H1 (cell line): ENCODE data around the gene SHTN1. TPM values are rescaled to one million over a fixed set of nuclear protein-coding genes. Genes with fewer than 3 reads are reported as not detected.

Source experiments
- CTCF ChIA-PET: fragments of 300-600 bp; sonication (Branson Sonifier 250); formaldehyde crosslinking; loops from one replicate; lab custom pipeline; 2021; ENCODE audit not compliant: partially characterized antibody; lab: Charles Lee
- POLR2A ChIA-PET: fragments of 300-600 bp; sonication (Branson Sonifier 250); formaldehyde crosslinking; loops from one replicate; lab custom pipeline; 2021; ENCODE audit warnings: inconsistent platforms; ENCODE audit not compliant: partially characterized antibody; lab: Charles Lee
- DNase-seq, 2 experiments: peaks; one replicate each; pipeline versions ENCODE4 v3.0.0 to v3.0.0-alpha.2; 2010 to 2022; ENCODE audit warnings: low spot score in 2 of 2, low read depth in 1 of 2, mixed read lengths in 1 of 2
- FAIRE-seq: peaks from 2 replicates; lab custom pipeline; 2011; peaks lifted over from hg19 to GRCh38; lab: Jason Lieb, UNC
- H2AFZ ChIP-seq: 2 replicates; pipeline ENCODE4 v1.8.1; 2012; ENCODE audit warnings: low read length, inconsistent platforms
- H2AK5ac ChIP-seq: 2 replicates; pipeline ENCODE4 v1.6.1; 2013; ENCODE audit warnings: low read depth, low read length
- H2BK120ac ChIP-seq: replicated peaks from 2 replicates; pipeline ENCODE3; 2013; ENCODE audit warnings: low read depth, low read length, inconsistent platforms
- H2BK12ac ChIP-seq: 2 replicates; pipeline ENCODE4 v1.6.1; 2013; ENCODE audit warnings: low read depth, low read length
- H2BK15ac ChIP-seq: 2 replicates; pipeline ENCODE4 v1.6.1; 2013; ENCODE audit warnings: low read length
- H2BK20ac ChIP-seq: 2 replicates; pipeline ENCODE4 v1.6.1; 2013; ENCODE audit warnings: low read length
- H2BK5ac ChIP-seq: 2 replicates; pipeline ENCODE4 v1.6.1; 2013; ENCODE audit warnings: low read depth, low read length
- H3K14ac ChIP-seq: 2 replicates; pipeline ENCODE4 v1.6.1; 2013; ENCODE audit warnings: inconsistent platforms; ENCODE audit not compliant: insufficient read length
- H3K18ac ChIP-seq: 2 replicates; pipeline ENCODE4 v1.6.1; 2013; ENCODE audit warnings: low read length; ENCODE audit errors: extremely low read depth
- H3K23ac ChIP-seq: 2 replicates; pipeline ENCODE4 v1.6.1; 2013; ENCODE audit warnings: inconsistent platforms; ENCODE audit not compliant: insufficient read length
- H3K23me2 ChIP-seq: 2 replicates; pipeline ENCODE4 v1.6.1; 2013; ENCODE audit warnings: low read depth, low read length
- H3K27ac ChIP-seq: 2 replicates; pipeline ENCODE4 v1.6.1; 2011; ENCODE audit warnings: low read depth, low read length, inconsistent platforms
- H3K27me3 ChIP-seq, 4 experiments: replicated peaks in 1 of 4; 1 replicate in 1 of 4; 2 replicates in 3 of 4; pipeline versions ENCODE4 v1.6.1 to v1.8.1; 2011 to 2013; ENCODE audit warnings: low read length in 3 of 4, mild to moderate bottlenecking in 3 of 4, inconsistent platforms in 2 of 4, mixed read lengths in 2 of 4, moderate library complexity in 1 of 4; ENCODE audit not compliant: control insufficient read depth in 3 of 4, insufficient read depth in 3 of 4; ENCODE audit errors: extremely low read depth in 1 of 4
- H3K36me3 ChIP-seq, 4 experiments: 2 replicates each; pipeline versions ENCODE4 v1.6.1 to v1.8.1; 2011 to 2013; ENCODE audit warnings: mild to moderate bottlenecking in 4 of 4, low read length in 3 of 4, moderate library complexity in 2 of 4, control low read depth in 1 of 4, inconsistent platforms in 1 of 4; ENCODE audit not compliant: insufficient read depth in 4 of 4, control insufficient read depth in 2 of 4
- H3K4ac ChIP-seq: replicated peaks from 2 replicates; pipeline ENCODE3; 2013; ENCODE audit warnings: low read length, low read depth, mixed read lengths, inconsistent platforms; ENCODE audit not compliant: insufficient read length
- H3K4me1 ChIP-seq, 4 experiments: replicated peaks in 1 of 4; 1 replicate in 1 of 4; 2 replicates in 3 of 4; pipeline versions ENCODE4 v1.6.1 to v1.8.1; 2011 to 2013; ENCODE audit warnings: low read length in 3 of 4, inconsistent platforms in 2 of 4, mixed read lengths in 1 of 4; ENCODE audit not compliant: insufficient read depth in 4 of 4, control insufficient read depth in 3 of 4
- H3K4me2 ChIP-seq, 2 experiments: 2 replicates each; pipeline versions ENCODE4 v1.6.1 to v1.8.1; 2011 to 2013; ENCODE audit warnings: low read depth in 2 of 2, low read length in 2 of 2, control low read depth in 1 of 2, inconsistent platforms in 1 of 2, mild to moderate bottlenecking in 1 of 2; ENCODE audit not compliant: insufficient read depth in 1 of 2
- H3K4me3 ChIP-seq, 4 experiments: fragments of 200-600, 300-600 bp in 1 of 4; sonication (generic), shearing (Covaris generic), sonication (Bioruptor Twin) in 1 of 4; 2 replicates each; pipeline versions ENCODE4 v1.5.1 to v1.8.1; 2011 to 2016; ENCODE audit warnings: low read length in 4 of 4, low read depth in 3 of 4, control low read depth in 2 of 4, inconsistent platforms in 2 of 4, mild to moderate bottlenecking in 2 of 4, mixed read lengths in 1 of 4, moderate library complexity in 1 of 4; ENCODE audit not compliant: insufficient read depth in 2 of 4; ENCODE audit errors: extremely low read depth in 1 of 4
- H3K56ac ChIP-seq: replicated peaks from 2 replicates; pipeline ENCODE3; 2013; ENCODE audit warnings: low read depth, mild to moderate bottlenecking, mixed read lengths, low read length, inconsistent platforms; ENCODE audit not compliant: insufficient read length
- H3K79me1 ChIP-seq: 2 replicates; pipeline ENCODE4 v1.6.1; 2013; ENCODE audit warnings: low read depth, low read length, control low read depth
- H3K79me2 ChIP-seq, 2 experiments: 2 replicates each; pipeline versions ENCODE4 v1.6.1 to v1.8.1; 2012 to 2013; ENCODE audit warnings: low read length in 2 of 2, mild to moderate bottlenecking in 2 of 2, inconsistent platforms in 1 of 2; ENCODE audit not compliant: insufficient read depth in 2 of 2, control insufficient read depth in 1 of 2
- H3K9ac ChIP-seq, 4 experiments: replicated peaks in 1 of 4; 1 replicate in 1 of 4; 2 replicates in 3 of 4; pipeline versions ENCODE4 v1.6.1 to v1.8.1; 2011 to 2013; ENCODE audit warnings: low read depth in 3 of 4, low read length in 3 of 4, control low read depth in 2 of 4, mild to moderate bottlenecking in 2 of 4, moderate library complexity in 2 of 4, inconsistent platforms in 1 of 4; ENCODE audit errors: extremely low read depth in 1 of 4
- H3K9me3 ChIP-seq, 2 experiments: 2 replicates each; pipeline versions ENCODE4 v1.6.1 to v1.8.1; 2012 to 2013; ENCODE audit warnings: mild to moderate bottlenecking in 2 of 2, moderate library complexity in 2 of 2, control low read depth in 1 of 2, inconsistent platforms in 1 of 2, low read depth in 1 of 2, low read length in 1 of 2, mixed read lengths in 1 of 2; ENCODE audit not compliant: insufficient read depth in 2 of 2
- H4K20me1 ChIP-seq, 2 experiments: replicated peaks in 1 of 2; 2 replicates each; pipeline versions ENCODE3 to v1.8.1; 2011 to 2013; ENCODE audit warnings: inconsistent platforms in 2 of 2, low read length in 2 of 2, mild to moderate bottlenecking in 1 of 2; ENCODE audit not compliant: insufficient read depth in 2 of 2, control insufficient read depth in 1 of 2
- H4K5ac ChIP-seq: 2 replicates; pipeline ENCODE4 v1.6.1; 2013; ENCODE audit warnings: low read length, low read depth, mixed read lengths, inconsistent platforms; ENCODE audit not compliant: insufficient read length
- H4K8ac ChIP-seq: 2 replicates; pipeline ENCODE4 v1.8.0; 2013; ENCODE audit warnings: mild to moderate bottlenecking, moderate library complexity, low read length, inconsistent platforms; ENCODE audit not compliant: insufficient read depth; ENCODE audit errors: extremely low read depth
- H4K91ac ChIP-seq: replicated peaks from 2 replicates; pipeline ENCODE3; 2013; ENCODE audit warnings: low read length, mixed read lengths, inconsistent platforms; ENCODE audit not compliant: insufficient read length
- ATF2 ChIP-seq: IDR thresholded peaks from 2 replicates; pipeline ENCODE4 v1.6.1; 2012; ENCODE audit warnings: low read length, inconsistent platforms
- BCL11A ChIP-seq, 2 experiments: IDR thresholded peaks; one replicate each; pipeline ENCODE4 v1.6.1; 2011; ENCODE audit warnings: low read depth in 2 of 2, low read length in 2 of 2, mild to moderate bottlenecking in 2 of 2
- CBX8 ChIP-seq: fragments of 300-800, 300-1000 bp; sonication (generic); IDR thresholded peaks from 2 replicates; pipeline ENCODE4 v1.7.1; 2016; ENCODE audit warnings: low read depth, low read length, borderline replicate concordance
- HDAC2 ChIP-seq, 2 experiments: fragments of 300-600 bp in 1 of 2; sonication (generic) in 1 of 2; IDR thresholded peaks; 2 replicates each; pipeline ENCODE4 v1.6.1; 2011 to 2012; ENCODE audit warnings: low read depth in 2 of 2, low read length in 2 of 2, mild to moderate bottlenecking in 2 of 2, moderate library complexity in 2 of 2, borderline replicate concordance in 1 of 2, inconsistent platforms in 1 of 2
- JUND ChIP-seq: IDR thresholded peaks from 2 replicates; pipeline ENCODE4 v1.6.1; 2011; ENCODE audit warnings: mild to moderate bottlenecking, improper control_type of control experiment, low read length
- RNF2 ChIP-seq: fragments of 200-900, 300-1000 bp; sonication (generic); IDR thresholded peaks from 2 replicates; pipeline ENCODE4 v1.7.1; 2016; ENCODE audit warnings: borderline replicate concordance, low read depth, mild to moderate bottlenecking, antibody characterized with exemption, low read length; ENCODE audit not compliant: poor library complexity, severe bottlenecking; ENCODE audit errors: missing control alignments
- SIRT6 ChIP-seq: IDR thresholded peaks from one replicate; pipeline ENCODE4 v1.7.1; 2012; ENCODE audit warnings: low read length, inconsistent platforms
- SIX5 ChIP-seq: IDR thresholded peaks from 2 replicates; pipeline ENCODE4 v1.6.1; 2011; ENCODE audit warnings: mild to moderate bottlenecking, low read depth, low read length
- SUZ12 ChIP-seq: fragments of 200-600 bp; sonication (generic); IDR thresholded peaks from 2 replicates; pipeline ENCODE4 v1.6.1; 2012; ENCODE audit warnings: mild to moderate bottlenecking, inconsistent platforms, low read length, moderate library complexity, mixed read lengths
- TEAD4 ChIP-seq: IDR thresholded peaks from 2 replicates; pipeline ENCODE4 v1.6.1; 2012; ENCODE audit warnings: low read depth, low read length, inconsistent platforms, mixed read lengths
- WGBS, 2 experiments: shearing (Covaris generic) in 1 of 2; methylation state at CpG; one replicate each; pipeline versions ENCODE4 v1.1.6 to v1.1.7; 2013 to 2015; ENCODE audit warnings: low lambda C conversion rate in 2 of 2, mixed read lengths in 2 of 2, inconsistent platforms in 1 of 2, low coverage in 1 of 2, missing lambda C conversion rate in 1 of 2; ENCODE audit not compliant: insufficient replicate concordance in 2 of 2, insufficient coverage in 1 of 2, insufficient read length in 1 of 2; ENCODE audit errors: extremely low coverage in 1 of 2, missing lambda C conversion rate in 1 of 2; 5-methylcytosine and 5-hydroxymethylcytosine counted together
- polyA plus RNA-seq, 7 experiments: library from polyadenylated mRNA; depleted of rRNA in 3 of 7; stranded (reverse) in 5 of 7; unstranded in 2 of 7; fragments of >200 nt in 5 of 7; fragments of 200-250 nt in 2 of 7; gene quantifications; 1 replicate in 5 of 7; 2 replicates in 1 of 7; 4 replicates in 1 of 7; pipeline versions ENCODE4 v1.2.1 to v1.2.3, GENCODE V29; 2011 to 2013; ENCODE audit warnings: missing spikeins in 2 of 7, mixed read lengths in 2 of 7
- total RNA-seq: library from RNA; stranded (reverse); fragmentation: NEBNext Ultra II Directional; extraction: Animal tissue kit (Norgen Biotek cat#: 25700); gene quantifications from 2 replicates; pipeline ENCODE4 v1.2.1, GENCODE V29; 2021
- TF ChIP-seq, protein P1 (sequence below): IDR thresholded peaks from 2 replicates; pipeline ENCODE4 v1.6.1; 2012; ENCODE audit warnings: inconsistent platforms

SHTN1 gene
- total and polyA plus RNA-seq, 2 of the 8 experiments (the other 6 are each of a cell fraction or from before 2014, with no cell fraction given) = 3.3 to 12.7 TPM

- no peak overlapping the region for H3K23ac ChIP-seq
- TF ChIP-seq TEAD4 (no peak), JUND (no peak), HDAC2 (IDR thresholded peaks at IDR 0.05; ENCODE audit: borderline replicate concordance in 1 of 2, low read depth in 2 of 2, low read length in 2 of 2) (no peak), RNF2 (no peak), BCL11A (IDR thresholded peaks at IDR 0.05; ENCODE audit: low read depth in 2 of 2, low read length in 2 of 2) (no peak), SIX5 (no peak), ATF2 (no peak), SUZ12 (no peak), SIRT6 (no peak), CBX8 (no peak)
- TF ChIP-seq, protein P1, sequence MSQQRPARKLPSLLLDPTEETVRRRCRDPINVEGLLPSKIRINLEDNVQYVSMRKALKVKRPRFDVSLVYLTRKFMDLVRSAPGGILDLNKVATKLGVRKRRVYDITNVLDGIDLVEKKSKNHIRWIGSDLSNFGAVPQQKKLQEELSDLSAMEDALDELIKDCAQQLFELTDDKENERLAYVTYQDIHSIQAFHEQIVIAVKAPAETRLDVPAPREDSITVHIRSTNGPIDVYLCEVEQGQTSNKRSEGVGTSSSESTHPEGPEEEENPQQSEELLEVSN = no peak
These were observed 94.1 kb downstream of the SHTN1 start for GRCh38 chr10:116910910-116911309.

More at GRCh38 chr10:116910910-116911309, 94.1 kb downstream of the SHTN1 start:
- Histone ChIP-seq H3K14ac (no peak overlapping the region), H3K23me2 (no peaks in the 10 kb centered on the region), H3K79me2 (no peaks in the 10 kb centered on the region), H2BK12ac (no peak overlapping the region), H4K8ac (no peak overlapping the region), H4K5ac (no peak overlapping the region), H2AFZ (no peak overlapping the region), H3K4me2 (no peak overlapping the region), H2BK120ac (no peak overlapping the region), H3K4me1 (no peaks in the 10 kb centered on the region), H2BK5ac (no peak overlapping the region), H3K56ac (no peak overlapping the region), H3K9me3 (no peaks in the 10 kb centered on the region), H2BK15ac (no peak overlapping the region), H4K20me1 (no peaks in the 10 kb centered on the region), H3K4ac (no peak overlapping the region), H4K91ac (no peak overlapping the region), H3K36me3 (peaks cover 0 to 8% (median 0%) of the 10 kb centered on the region in 4 experiments; a peak in 2 of 8 replicates), H3K18ac (no peak overlapping the region), H2BK20ac (no peak overlapping the region), H3K27me3 (no peaks in the 10 kb centered on the region), H3K27ac (no peak overlapping the region), H3K79me1 (no peaks in the 10 kb centered on the region), H2AK5ac (no peak overlapping the region), H3K4me3 (no peak overlapping the region), H3K9ac (no peak overlapping the region)
- ChIA-PET POLR2A (no interaction called here), CTCF (interaction anchor here (1.0 kb wide), 2 partner anchors 95 to 120 kb away, joined by 3 read pairs; no protein-coding TSS in a partner anchor)
- FAIRE-seq = no peak
- WGBS, 2 experiments = 90% methylated on average over 3 of the region's 3 CpGs; no CpG with 5 or more reads in 1 of the 2 experiments
- DNase-seq = no peak
